CD4-positive, alpha-beta T cell treated with Interleukin-15 for 4 hours (primary cell): ENCODE data around the gene KRTAP2-1.
"Not testable (repeated sequence)": the region's sequence is repeated elsewhere in the genome, so short reads cannot be mapped to it uniquely, and the experiment has no call there.

ENCODE experiments used
- DNase-seq: peaks from one replicate; pipeline ENCODE4 v3.0.0-alpha.2; 2020; ENCODE audit warnings: low spot score

The KRTAP2-1 gene

GRCh38 chr17:41046735-41047465, at the start of gene KRTAP2-1:
Gene KRTAP2-1, minus strand, starts transcription at chr17:41047316. Its CDS starts 49 bp downstream, at chr17:41047267.
- not testable (repeated sequence) for DNase-seq

GRCh38 chr17:41096055-41096454, 48.9 kb upstream of the KRTAP2-1 start:
- no peak for DNase-seq

GRCh38 chr17:41088760-41089352, 41.7 kb upstream of the KRTAP2-1 start:
- DNase-seq = not testable (repeated sequence)

- not testable (repeated sequence) for DNase-seq
These were observed 37.2 kb upstream of the KRTAP2-1 start, which contains the start of gene KRTAP4-7 for GRCh38 chr17:41084100-41084856. Gene KRTAP4-7, plus strand, starts transcription at chr17:41084150. Its CDS starts 57 bp downstream, at chr17:41084207.

- DNase-seq = not testable (repeated sequence)
These were observed 36.3 kb upstream of the KRTAP2-1 start for GRCh38 chr17:41083427-41083826.

- no peak for DNase-seq
These were observed 35.5 kb upstream of the KRTAP2-1 start for GRCh38 chr17:41082626-41083025.

- DNase-seq = no peak
These were observed 29.7 kb upstream of the KRTAP2-1 start for GRCh38 chr17:41076788-41077187.

GRCh38 chr17:41073676-41074075, 26.6 kb upstream of the KRTAP2-1 start:
- no peak for DNase-seq

GRCh38 chr17:41071606-41072360, 24.7 kb upstream of the KRTAP2-1 start:
- DNase-seq = no peak

- no peak for DNase-seq
These were observed 21.9 kb upstream of the KRTAP2-1 start for GRCh38 chr17:41069031-41069430.

GRCh38 chr17:41067281-41067680, 20.2 kb upstream of the KRTAP2-1 start:
- DNase-seq = no peak

- DNase-seq = no peak
These were observed 18.9 kb upstream of the KRTAP2-1 start, which contains the start of gene KRTAP2-4 for GRCh38 chr17:41065829-41066624. Gene KRTAP2-4, minus strand, starts transcription at chr17:41065879. Its CDS starts 34 bp downstream, at chr17:41065845.

GRCh38 chr17:41065016-41065689, 18.0 kb upstream of the KRTAP2-1 start:
- DNase-seq = not testable (repeated sequence)

- no peak for DNase-seq
These were observed 17.2 kb upstream of the KRTAP2-1 start for GRCh38 chr17:41064301-41064700.

GRCh38 chr17:41063449-41063848, 16.3 kb upstream of the KRTAP2-1 start:
- DNase-seq = no peak

- no peak for DNase-seq
These were observed 14.8 kb upstream of the KRTAP2-1 start for GRCh38 chr17:41061964-41062363.

GRCh38 chr17:41060052-41060604, 13.0 kb upstream of the KRTAP2-1 start, which contains the start of gene KRTAP2-3:
Gene KRTAP2-3, minus strand, starts transcription at chr17:41060114. Its CDS starts 64 bp downstream, at chr17:41060050.
- no peak for DNase-seq

- not testable (repeated sequence) for DNase-seq
These were observed 12.3 kb upstream of the KRTAP2-1 start for GRCh38 chr17:41059276-41060051.

- DNase-seq = no peak
These were observed 11.6 kb upstream of the KRTAP2-1 start for GRCh38 chr17:41058741-41059140.
